ENCODE data around the gene TDRD12. TPM values are rescaled to one million over a fixed set of nuclear protein-coding genes. Genes with fewer than 3 reads are reported as not detected.

Gene TDRD12
- total and polyA plus RNA-seq, 2 experiments from 2014 or later = 0.68 to 2.8 TPM

DNA sequence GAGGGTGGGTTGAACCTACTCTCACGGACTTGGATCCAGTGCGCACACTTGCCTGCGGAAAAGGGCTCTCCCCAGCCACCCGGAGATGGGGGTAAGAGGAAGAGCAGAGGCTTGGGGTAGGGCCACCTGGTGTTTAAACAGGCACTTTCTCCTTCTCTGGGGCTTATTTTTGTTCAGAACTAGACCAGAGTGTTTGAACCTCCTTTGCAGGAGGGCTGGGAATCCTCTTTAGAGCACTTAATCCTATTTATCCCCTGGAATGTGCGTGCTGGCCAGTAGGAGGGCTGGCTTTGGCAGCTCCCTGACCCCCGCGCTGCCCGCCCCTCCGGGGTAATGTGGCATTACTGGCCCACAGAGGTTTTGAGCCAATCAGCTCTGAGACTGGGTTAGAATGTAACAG lies 41.9 kb upstream of the TDRD12 start (continued):
- TF ChIP-seq, protein P1, sequence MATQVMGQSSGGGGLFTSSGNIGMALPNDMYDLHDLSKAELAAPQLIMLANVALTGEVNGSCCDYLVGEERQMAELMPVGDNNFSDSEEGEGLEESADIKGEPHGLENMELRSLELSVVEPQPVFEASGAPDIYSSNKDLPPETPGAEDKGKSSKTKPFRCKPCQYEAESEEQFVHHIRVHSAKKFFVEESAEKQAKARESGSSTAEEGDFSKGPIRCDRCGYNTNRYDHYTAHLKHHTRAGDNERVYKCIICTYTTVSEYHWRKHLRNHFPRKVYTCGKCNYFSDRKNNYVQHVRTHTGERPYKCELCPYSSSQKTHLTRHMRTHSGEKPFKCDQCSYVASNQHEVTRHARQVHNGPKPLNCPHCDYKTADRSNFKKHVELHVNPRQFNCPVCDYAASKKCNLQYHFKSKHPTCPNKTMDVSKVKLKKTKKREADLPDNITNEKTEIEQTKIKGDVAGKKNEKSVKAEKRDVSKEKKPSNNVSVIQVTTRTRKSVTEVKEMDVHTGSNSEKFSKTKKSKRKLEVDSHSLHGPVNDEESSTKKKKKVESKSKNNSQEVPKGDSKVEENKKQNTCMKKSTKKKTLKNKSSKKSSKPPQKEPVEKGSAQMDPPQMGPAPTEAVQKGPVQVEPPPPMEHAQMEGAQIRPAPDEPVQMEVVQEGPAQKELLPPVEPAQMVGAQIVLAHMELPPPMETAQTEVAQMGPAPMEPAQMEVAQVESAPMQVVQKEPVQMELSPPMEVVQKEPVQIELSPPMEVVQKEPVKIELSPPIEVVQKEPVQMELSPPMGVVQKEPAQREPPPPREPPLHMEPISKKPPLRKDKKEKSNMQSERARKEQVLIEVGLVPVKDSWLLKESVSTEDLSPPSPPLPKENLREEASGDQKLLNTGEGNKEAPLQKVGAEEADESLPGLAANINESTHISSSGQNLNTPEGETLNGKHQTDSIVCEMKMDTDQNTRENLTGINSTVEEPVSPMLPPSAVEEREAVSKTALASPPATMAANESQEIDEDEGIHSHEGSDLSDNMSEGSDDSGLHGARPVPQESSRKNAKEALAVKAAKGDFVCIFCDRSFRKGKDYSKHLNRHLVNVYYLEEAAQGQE (IDR thresholded peaks at IDR 0.05; ENCODE audit: unreplicated experiment) = no peak

DNA sequence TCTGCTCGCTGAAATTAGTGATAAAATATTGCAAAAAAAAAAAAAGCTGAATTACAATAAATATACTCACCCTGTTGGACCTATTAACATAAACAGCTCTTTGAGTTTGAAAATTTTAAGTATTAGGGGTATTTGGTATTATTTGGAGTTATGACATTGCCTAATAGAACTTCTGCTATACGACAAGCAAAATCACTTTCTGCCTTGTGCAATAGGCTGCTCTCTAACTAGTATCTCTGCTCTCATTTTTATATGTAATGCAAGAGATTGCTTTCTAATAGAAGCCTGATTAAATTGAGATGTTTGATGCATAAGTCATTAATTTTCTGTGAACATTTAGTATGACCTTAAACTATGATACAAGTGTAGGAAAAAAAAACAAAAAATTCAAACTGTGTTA lies 38.6 kb upstream of the TDRD12 start:
- Mint-ChIP-seq H3K36me3 (ENCODE audit: low read depth) (no peaks in the 10 kb centered on the region), H3K4me1 (peaks cover 10% of the 10 kb centered on the region), H3K9me3 (no peaks in the 10 kb centered on the region), H3K4me3 (no peak overlapping the region), H3K27me3 (ENCODE audit: insufficient read depth, low read depth, poor library complexity) (peaks cover 23% of the 10 kb centered on the region), H3K27ac (no peak overlapping the region)
- Histone ChIP-seq H3K4me2 (no peak overlapping the region), H2AFZ (no peak overlapping the region), H3K4me1 (ENCODE audit: insufficient read depth) (peaks cover 7% of the 10 kb centered on the region; the same call in 1 of the 2 replicates), H3K27ac (ENCODE audit: low read depth) (no peak overlapping the region), H3K36me3 (ENCODE audit: insufficient read depth) (no peaks in the 10 kb centered on the region), H3K4me3 (no peak overlapping the region), H3K27me3 (ENCODE audit: insufficient read depth) (peaks cover 32% of the 10 kb centered on the region), H3K79me2 (replicated peaks; ENCODE audit: insufficient read depth) (no peaks in the 10 kb centered on the region), H4K20me1 (replicated peaks; ENCODE audit: insufficient read depth) (peaks cover 5% of the 10 kb centered on the region; the same call in 1 of the 2 replicates), H3F3A (replicated peaks; ENCODE audit: low read depth) (0 out of 2 replicates have a peak, but pooled peaks cover 5% of the 10 kb centered on the region), H3K9me2 (ENCODE audit: insufficient read depth) (no peaks in the 10 kb centered on the region)
- TF ChIP-seq, protein P2, sequence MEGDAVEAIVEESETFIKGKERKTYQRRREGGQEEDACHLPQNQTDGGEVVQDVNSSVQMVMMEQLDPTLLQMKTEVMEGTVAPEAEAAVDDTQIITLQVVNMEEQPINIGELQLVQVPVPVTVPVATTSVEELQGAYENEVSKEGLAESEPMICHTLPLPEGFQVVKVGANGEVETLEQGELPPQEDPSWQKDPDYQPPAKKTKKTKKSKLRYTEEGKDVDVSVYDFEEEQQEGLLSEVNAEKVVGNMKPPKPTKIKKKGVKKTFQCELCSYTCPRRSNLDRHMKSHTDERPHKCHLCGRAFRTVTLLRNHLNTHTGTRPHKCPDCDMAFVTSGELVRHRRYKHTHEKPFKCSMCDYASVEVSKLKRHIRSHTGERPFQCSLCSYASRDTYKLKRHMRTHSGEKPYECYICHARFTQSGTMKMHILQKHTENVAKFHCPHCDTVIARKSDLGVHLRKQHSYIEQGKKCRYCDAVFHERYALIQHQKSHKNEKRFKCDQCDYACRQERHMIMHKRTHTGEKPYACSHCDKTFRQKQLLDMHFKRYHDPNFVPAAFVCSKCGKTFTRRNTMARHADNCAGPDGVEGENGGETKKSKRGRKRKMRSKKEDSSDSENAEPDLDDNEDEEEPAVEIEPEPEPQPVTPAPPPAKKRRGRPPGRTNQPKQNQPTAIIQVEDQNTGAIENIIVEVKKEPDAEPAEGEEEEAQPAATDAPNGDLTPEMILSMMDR (conservative IDR thresholded peaks at IDR 0.05; ENCODE audit: low read depth in 2 of 2) = no peak
- TF ChIP-seq ZNF114 (CRISPR knock-in tag; IDR thresholded peaks at IDR 0.05) (no peak), POLR2AphosphoS5 (IDR thresholded peaks at IDR 0.05; ENCODE audit: low read depth) (no peak), CREB1 (CRISPR knock-in tag; IDR thresholded peaks at IDR 0.05; ENCODE audit: low read depth) (no peak)
- ATAC-seq (no peak), DNase-seq (ENCODE audit: low spot score) (no peak)

DNA sequence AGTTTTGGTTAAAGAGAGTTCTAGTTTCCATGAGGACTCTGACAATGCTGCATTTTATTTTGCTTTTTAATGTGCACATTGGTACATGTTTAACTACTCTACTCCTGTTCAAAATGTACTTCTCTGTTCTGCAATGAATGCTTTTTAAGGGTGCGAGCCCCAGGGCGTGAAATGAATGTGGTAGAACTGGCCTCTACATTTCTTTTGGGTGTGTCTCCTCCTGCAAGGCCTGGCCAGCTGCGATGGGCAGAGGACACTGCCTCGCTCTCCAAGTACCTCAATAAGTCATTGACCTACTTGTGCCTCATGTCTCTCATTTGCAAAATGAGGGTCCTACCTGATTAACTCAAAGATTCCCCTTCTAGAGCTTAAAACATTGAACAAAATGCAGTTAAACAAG lies 37.2 kb upstream of the TDRD12 start:
- Mint-ChIP-seq H3K36me3 (ENCODE audit: low read depth) (no peaks in the 10 kb centered on the region), H3K27me3 (ENCODE audit: insufficient read depth, low read depth, poor library complexity) (peaks cover 12% of the 10 kb centered on the region), H3K4me3 (no peak overlapping the region), H3K27ac (no peak overlapping the region), H3K9me3 (no peaks in the 10 kb centered on the region), H3K4me1 (peaks cover 5% of the 10 kb centered on the region)
- no peaks in the 10 kb centered on the region for H3K36me3 ChIP-seq (ENCODE audit: insufficient read depth)
- H2AFZ ChIP-seq = no peak overlapping the region
- ATAC-seq = no peak
- no peaks in the 10 kb centered on the region for H3K9me2 ChIP-seq (ENCODE audit: insufficient read depth)
- peaks cover 19% of the 10 kb centered on the region for H3K27me3 ChIP-seq (ENCODE audit: insufficient read depth)
- no peak overlapping the region for H3K27ac ChIP-seq (ENCODE audit: low read depth)
- H3K4me1 ChIP-seq (ENCODE audit: insufficient read depth) = 0 out of 2 replicates have a peak, but pooled peaks cover 2% of the 10 kb centered on the region
- H3K79me2 ChIP-seq (replicated peaks; ENCODE audit: insufficient read depth) = no peaks in the 10 kb centered on the region
- peaks cover 3% of the 10 kb centered on the region; the same call in 1 of the 2 replicates for H4K20me1 ChIP-seq (replicated peaks; ENCODE audit: insufficient read depth)
- H3K4me2 ChIP-seq = no peak overlapping the region
- no peak for DNase-seq (ENCODE audit: low spot score)
- H3K4me3 ChIP-seq = no peak overlapping the region
- H3F3A ChIP-seq (replicated peaks; ENCODE audit: low read depth) = 0 out of 2 replicates have a peak, but pooled peaks cover 2% of the 10 kb centered on the region
- TF ChIP-seq STAT1 (IDR thresholded peaks at IDR 0.05; ENCODE audit: unreplicated experiment) (no peak), EZH2phosphoT487 (IDR thresholded peaks at IDR 0.05; ENCODE audit: unreplicated experiment) (no peak), CREB1 (CRISPR knock-in tag; IDR thresholded peaks at IDR 0.05; ENCODE audit: low read depth) (no peak), EZH2 (IDR thresholded peaks at IDR 0.05; ENCODE audit: low read depth, unreplicated experiment) (no peak), ZNF331 (CRISPR knock-in tag; IDR thresholded peaks at IDR 0.05; ENCODE audit: low read depth) (no peak), ZNF114 (CRISPR knock-in tag; IDR thresholded peaks at IDR 0.05) (no peak)
- TF ChIP-seq, protein P1 (IDR thresholded peaks at IDR 0.05; ENCODE audit: unreplicated experiment) = no peak
- TF ChIP-seq, protein P3, sequence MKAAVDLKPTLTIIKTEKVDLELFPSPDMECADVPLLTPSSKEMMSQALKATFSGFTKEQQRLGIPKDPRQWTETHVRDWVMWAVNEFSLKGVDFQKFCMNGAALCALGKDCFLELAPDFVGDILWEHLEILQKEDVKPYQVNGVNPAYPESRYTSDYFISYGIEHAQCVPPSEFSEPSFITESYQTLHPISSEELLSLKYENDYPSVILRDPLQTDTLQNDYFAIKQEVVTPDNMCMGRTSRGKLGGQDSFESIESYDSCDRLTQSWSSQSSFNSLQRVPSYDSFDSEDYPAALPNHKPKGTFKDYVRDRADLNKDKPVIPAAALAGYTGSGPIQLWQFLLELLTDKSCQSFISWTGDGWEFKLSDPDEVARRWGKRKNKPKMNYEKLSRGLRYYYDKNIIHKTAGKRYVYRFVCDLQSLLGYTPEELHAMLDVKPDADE (IDR thresholded peaks at IDR 0.05) = no peak
